ENCODE data around the gene RRP8.

The RRP8 gene

GRCh38 chr11:6566704-6567370 lies 36.6 kb downstream of the RRP8 start:
- no peak for DNase-seq

- no peak for DNase-seq
These were observed 37.3 kb downstream of the RRP8 start for GRCh38 chr11:6565988-6566703.

- DNase-seq = no peak
These were observed 38.1 kb downstream of the RRP8 start for GRCh38 chr11:6565325-6565724.

GRCh38 chr11:6563667-6564066 lies 39.7 kb downstream of the RRP8 start:
- no peak for DNase-seq

GRCh38 chr11:6563121-6563619 lies 40.2 kb downstream of the RRP8 start:
- DNase-seq = no peak

GRCh38 chr11:6561288-6561687 lies 42.1 kb downstream of the RRP8 start:
- DNase-seq = no peak

- no peak for DNase-seq
These were observed 44.0 kb downstream of the RRP8 start for GRCh38 chr11:6559369-6559768.

- no peak for DNase-seq
These were observed 45.4 kb downstream of the RRP8 start for GRCh38 chr11:6557761-6558674.

- DNase-seq = no peak
These were observed 46.4 kb downstream of the RRP8 start for GRCh38 chr11:6557063-6557462.

GRCh38 chr11:6556139-6556949 lies 47.1 kb downstream of the RRP8 start:
- no peak for DNase-seq

GRCh38 chr11:6554828-6555706 lies 48.3 kb downstream of the RRP8 start:
- DNase-seq = no peak

- no peak for DNase-seq
These were observed 49.8 kb downstream of the RRP8 start for GRCh38 chr11:6553634-6554033.

GRCh38 chr11:6548641-6549040 lies 54.8 kb downstream of the RRP8 start:
- DNase-seq = no peak

- no peak for DNase-seq
These were observed 55.3 kb downstream of the RRP8 start for GRCh38 chr11:6548121-6548520.

GRCh38 chr11:6547177-6547576 lies 56.2 kb downstream of the RRP8 start:
- DNase-seq = no peak

- no peak for DNase-seq
These were observed 56.7 kb downstream of the RRP8 start for GRCh38 chr11:6546735-6547134.

- DNase-seq = no peak
These were observed 57.4 kb downstream of the RRP8 start for GRCh38 chr11:6545917-6546605.
